Stimulated activated memory B cell treated with anti-CD40 and anti-IgM and Interleukin-4, amounts not matched to agents 10 μg/mL and 1 μg/mL and 100 μg/mL, for 72 hours (primary cell): Measurements from ENCODE around the gene GOLGA6L7.

Experiments used
- ATAC-seq: fragments of 150-1000 bp; cut with Tn5 transposase; 2 replicates; pipeline ENCODE4 v1.10.0; 2021
- H3K27ac Mint-ChIP-seq: one replicate; pipeline ENCODE4 v1.8.0; 2022; ENCODE audit warnings: mild to moderate bottlenecking, mixed read lengths
- H3K27me3 Mint-ChIP-seq: one replicate; pipeline ENCODE4 v1.8.0; 2022; ENCODE audit warnings: mixed read lengths
- H3K36me3 Mint-ChIP-seq: one replicate; pipeline ENCODE4 v1.8.0; 2022; ENCODE audit warnings: mixed read lengths
- H3K4me1 Mint-ChIP-seq: one replicate; pipeline ENCODE4 v1.8.0; 2022; ENCODE audit warnings: mixed read lengths
- H3K4me3 Mint-ChIP-seq: one replicate; pipeline ENCODE4 v1.8.0; 2022; ENCODE audit warnings: mild to moderate bottlenecking, moderate library complexity, mixed read lengths
- H3K9me3 Mint-ChIP-seq: one replicate; pipeline ENCODE4 v1.8.0; 2022; ENCODE audit warnings: mixed read lengths

GOLGA6L7 gene

DNA sequence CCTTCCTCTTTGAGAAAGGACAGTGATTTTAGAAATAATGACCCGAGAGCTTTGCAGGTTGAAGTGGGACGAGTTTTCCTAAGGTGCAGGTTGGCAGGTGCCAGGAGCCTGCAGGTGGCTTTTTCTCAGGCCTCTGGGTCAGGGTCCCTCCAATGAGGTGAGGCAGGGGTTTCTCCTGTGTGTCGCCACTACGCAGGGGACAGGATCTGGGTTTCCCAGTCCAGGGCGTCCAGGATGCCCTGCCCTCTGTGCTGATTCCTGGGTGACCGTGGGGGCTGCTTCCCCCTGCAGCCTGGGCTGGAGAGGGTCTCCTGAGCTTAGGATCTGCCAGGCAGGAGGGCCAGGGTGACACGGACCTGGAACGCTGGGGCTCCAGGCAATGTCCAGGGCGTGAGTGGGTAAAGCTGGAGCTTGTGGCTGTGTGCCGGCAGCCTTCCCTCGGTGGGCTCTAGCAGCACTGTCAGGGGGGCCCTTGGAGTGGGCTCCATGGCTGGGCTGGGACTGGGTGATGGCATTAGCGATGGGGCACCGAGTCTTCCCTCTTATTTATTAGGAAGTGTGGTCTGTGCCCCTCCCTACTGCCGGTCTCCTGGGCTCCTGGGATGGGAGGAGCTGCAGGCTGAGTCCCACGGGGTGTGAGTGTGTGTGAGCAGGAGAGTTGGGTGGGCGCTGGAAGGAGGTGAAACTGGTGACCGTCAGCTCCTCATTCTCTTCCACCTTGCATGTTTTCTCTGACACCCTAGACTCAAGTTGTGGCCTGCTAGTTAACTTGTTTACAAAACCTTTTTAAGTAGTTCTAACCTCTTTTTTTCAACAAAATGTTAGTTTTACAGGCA lies 39.1 kb upstream of the GOLGA6L7 start:
- no peak overlapping the region for H3K4me3 Mint-ChIP-seq
- no peaks in the 10 kb centered on the region for H3K9me3 Mint-ChIP-seq
- H3K4me1 Mint-ChIP-seq = no peaks in the 10 kb centered on the region
- no peak overlapping the region for H3K27ac Mint-ChIP-seq
- peaks cover 29% of the 10 kb centered on the region for H3K27me3 Mint-ChIP-seq
- no peak for ATAC-seq
- H3K36me3 Mint-ChIP-seq = no peaks in the 10 kb centered on the region

GRCh38 chr15:28886431-28887338 lies 38.2 kb upstream of the GOLGA6L7 start:
- Mint-ChIP-seq H3K4me3 (no peak overlapping the region), H3K9me3 (no peaks in the 10 kb centered on the region), H3K27ac (no peak overlapping the region), H3K27me3 (peaks cover 29% of the 10 kb centered on the region), H3K36me3 (no peaks in the 10 kb centered on the region), H3K4me1 (no peaks in the 10 kb centered on the region)
- ATAC-seq = no peak

- H3K9me3 Mint-ChIP-seq = no peaks in the 10 kb centered on the region
- peaks cover 29% of the 10 kb centered on the region for H3K27me3 Mint-ChIP-seq
- H3K4me3 Mint-ChIP-seq = no peak within 1 kb of the TSS
- ATAC-seq = no peak
- H3K4me1 Mint-ChIP-seq = no peaks in the 10 kb centered on the region
- no peak within 1 kb of the TSS for H3K27ac Mint-ChIP-seq
- H3K36me3 Mint-ChIP-seq = no peaks in the 10 kb centered on the region
Observed at GRCh38 chr15:28885630-28886430, 37.4 kb upstream of the GOLGA6L7 start, which contains the start of gene APBA2. Gene APBA2, plus strand, starts transcription at chr15:28885974. Its CDS starts 167,911 bp downstream, at chr15:29053885.

GRCh38 chr15:28885128-28885629 lies 36.7 kb upstream of the GOLGA6L7 start:
- no peaks in the 10 kb centered on the region for H3K36me3 Mint-ChIP-seq
- no peaks in the 10 kb centered on the region for H3K4me1 Mint-ChIP-seq
- no peak overlapping the region for H3K4me3 Mint-ChIP-seq
- no peak for ATAC-seq
- H3K27me3 Mint-ChIP-seq = peaks cover 29% of the 10 kb centered on the region
- no peaks in the 10 kb centered on the region for H3K9me3 Mint-ChIP-seq
- no peak overlapping the region for H3K27ac Mint-ChIP-seq

- Mint-ChIP-seq H3K27me3 (peaks cover 29% of the 10 kb centered on the region), H3K27ac (no peak overlapping the region), H3K4me3 (no peak overlapping the region), H3K9me3 (no peaks in the 10 kb centered on the region), H3K36me3 (no peaks in the 10 kb centered on the region), H3K4me1 (no peaks in the 10 kb centered on the region)
- no peak for ATAC-seq
Observed at GRCh38 chr15:28884151-28884940, 35.9 kb upstream of the GOLGA6L7 start.

- H3K27ac Mint-ChIP-seq = no peak overlapping the region
- H3K4me1 Mint-ChIP-seq = no peaks in the 10 kb centered on the region
- ATAC-seq = no peak
- H3K27me3 Mint-ChIP-seq = peaks cover 9% of the 10 kb centered on the region
- H3K4me3 Mint-ChIP-seq = no peak overlapping the region
- no peaks in the 10 kb centered on the region for H3K9me3 Mint-ChIP-seq
- H3K36me3 Mint-ChIP-seq = no peaks in the 10 kb centered on the region
Observed at GRCh38 chr15:28881600-28881999, 33.2 kb upstream of the GOLGA6L7 start.

- Mint-ChIP-seq H3K36me3 (no peaks in the 10 kb centered on the region), H3K4me1 (no peaks in the 10 kb centered on the region), H3K27ac (no peak overlapping the region), H3K9me3 (no peaks in the 10 kb centered on the region), H3K4me3 (no peak overlapping the region), H3K27me3 (peaks cover 9% of the 10 kb centered on the region)
- no peak for ATAC-seq
Observed at GRCh38 chr15:28881170-28881569, 32.7 kb upstream of the GOLGA6L7 start.

DNA sequence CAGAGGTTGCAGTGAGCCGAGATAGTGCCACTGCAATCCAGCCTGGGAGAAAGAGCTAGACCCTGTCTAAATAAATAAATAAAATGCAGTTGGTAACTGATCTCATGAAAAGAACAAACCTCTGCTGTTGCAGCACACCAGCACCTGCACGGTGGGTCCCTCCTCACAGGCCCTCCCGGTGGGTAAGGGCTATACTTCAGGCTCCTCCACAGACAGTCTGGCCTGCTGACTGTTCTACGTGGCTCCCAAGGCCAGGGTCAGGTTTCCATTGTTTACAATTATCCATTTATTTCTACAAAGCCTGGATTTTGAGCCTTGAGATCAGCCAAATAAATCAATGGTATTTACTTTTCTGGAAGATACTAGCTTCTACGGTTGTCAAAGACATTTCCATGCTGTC lies 32.2 kb upstream of the GOLGA6L7 start:
- ATAC-seq = no peak
- no peak overlapping the region for H3K4me3 Mint-ChIP-seq

DNA sequence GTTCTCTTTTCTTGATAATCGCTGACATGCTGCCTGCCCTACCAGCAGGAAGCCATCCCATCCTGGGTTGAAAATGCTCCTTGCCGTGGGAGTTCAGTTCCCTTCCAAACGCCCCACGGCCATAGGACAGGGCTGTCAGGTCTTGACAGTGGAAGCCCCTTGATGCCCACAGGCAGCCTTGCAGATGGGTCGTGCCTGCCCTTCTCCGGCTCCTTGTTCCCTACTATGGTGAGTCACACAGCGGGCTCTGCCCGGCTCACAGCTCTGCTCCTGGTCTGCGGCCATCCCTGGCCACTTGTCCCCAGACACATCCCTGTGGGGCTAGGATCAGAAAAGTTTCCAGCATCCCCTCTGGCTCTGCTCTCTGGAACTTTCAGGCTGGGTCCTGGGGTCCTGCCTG lies 31.1 kb upstream of the GOLGA6L7 start:
- Mint-ChIP-seq H3K27me3 (peaks cover 1% of the 10 kb centered on the region), H3K27ac (no peak overlapping the region), H3K4me3 (no peak overlapping the region), H3K9me3 (no peaks in the 10 kb centered on the region), H3K36me3 (no peaks in the 10 kb centered on the region), H3K4me1 (no peaks in the 10 kb centered on the region)
- no peak for ATAC-seq

More for the DNA sequence above, 32.2 kb upstream of the GOLGA6L7 start:
- Mint-ChIP-seq H3K27ac (no peak overlapping the region), H3K9me3 (no peaks in the 10 kb centered on the region), H3K27me3 (peaks cover 9% of the 10 kb centered on the region), H3K36me3 (no peaks in the 10 kb centered on the region), H3K4me1 (no peaks in the 10 kb centered on the region)

DNA sequence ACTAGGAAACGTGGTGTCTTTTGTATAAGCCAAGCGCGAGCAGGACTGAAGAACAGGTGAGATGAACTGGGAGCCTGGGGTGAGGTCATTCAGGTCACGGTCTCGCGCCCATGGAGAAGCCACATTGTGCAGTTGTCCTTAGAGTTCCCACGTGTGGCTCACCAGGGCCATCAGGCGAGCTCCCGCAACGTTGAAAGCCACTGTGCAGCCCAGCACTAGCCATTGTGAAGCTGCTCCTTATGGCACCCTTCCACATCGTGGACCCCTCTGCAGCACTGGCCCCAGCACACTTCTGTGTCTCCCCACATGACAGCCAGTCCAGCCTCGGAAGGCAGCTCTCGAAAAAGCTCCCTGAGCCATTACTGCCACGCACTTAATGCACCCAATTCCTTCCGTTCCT lies 29.8 kb upstream of the GOLGA6L7 start:
- no peaks in the 10 kb centered on the region for H3K4me1 Mint-ChIP-seq
- ATAC-seq = no peak
- no peak overlapping the region for H3K4me3 Mint-ChIP-seq
- no peaks in the 10 kb centered on the region for H3K36me3 Mint-ChIP-seq
- H3K27me3 Mint-ChIP-seq = no peaks in the 10 kb centered on the region
- no peaks in the 10 kb centered on the region for H3K9me3 Mint-ChIP-seq
- H3K27ac Mint-ChIP-seq = no peak overlapping the region

GRCh38 chr15:28876845-28877185 lies 28.4 kb upstream of the GOLGA6L7 start:
- no peaks in the 10 kb centered on the region for H3K36me3 Mint-ChIP-seq
- H3K27ac Mint-ChIP-seq = no peak overlapping the region
- H3K4me1 Mint-ChIP-seq = no peaks in the 10 kb centered on the region
- no peak for ATAC-seq
- no peaks in the 10 kb centered on the region for H3K27me3 Mint-ChIP-seq
- no peak overlapping the region for H3K4me3 Mint-ChIP-seq
- no peaks in the 10 kb centered on the region for H3K9me3 Mint-ChIP-seq

DNA sequence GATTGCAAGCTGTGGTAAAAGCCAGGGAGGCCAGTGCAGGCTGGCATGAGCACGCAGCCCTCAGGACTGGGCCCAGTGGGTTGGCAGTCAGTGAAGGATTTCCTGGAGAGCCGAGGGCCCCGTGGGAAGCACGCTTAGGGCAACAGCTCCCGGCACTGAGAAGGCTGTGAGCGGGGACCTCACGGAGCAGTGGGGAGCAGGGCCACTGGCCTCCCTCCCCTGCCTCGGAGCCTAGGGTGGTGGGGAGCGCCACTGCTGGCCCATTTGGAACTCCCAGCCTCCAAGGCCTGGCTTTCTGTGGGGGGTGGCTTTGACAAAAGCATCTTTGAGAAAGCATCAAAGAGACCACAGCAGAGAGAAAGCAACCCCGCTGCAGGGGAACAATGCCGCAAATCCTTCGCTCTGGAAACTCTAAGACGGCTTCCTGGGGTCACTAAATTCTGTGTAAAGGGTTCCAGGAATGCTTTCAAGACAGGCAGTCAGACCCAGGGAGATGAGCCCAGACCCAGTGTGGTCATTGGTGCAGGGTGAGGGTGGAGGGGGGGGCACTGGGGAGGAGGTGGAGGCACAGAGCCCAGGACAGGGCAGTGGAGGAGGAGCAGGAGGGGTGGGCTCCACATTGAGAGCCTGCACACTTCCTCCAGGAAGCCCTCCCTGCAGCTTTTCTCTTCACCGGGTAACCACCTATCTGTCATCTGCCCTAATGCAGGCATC lies 27.8 kb upstream of the GOLGA6L7 start:
- no peaks in the 10 kb centered on the region for H3K4me1 Mint-ChIP-seq
- H3K9me3 Mint-ChIP-seq = no peaks in the 10 kb centered on the region
- no peak overlapping the region for H3K4me3 Mint-ChIP-seq
- no peaks in the 10 kb centered on the region for H3K27me3 Mint-ChIP-seq
- ATAC-seq = no peak
- no peak overlapping the region for H3K27ac Mint-ChIP-seq
- H3K36me3 Mint-ChIP-seq = no peaks in the 10 kb centered on the region

- Mint-ChIP-seq H3K27ac (no peak overlapping the region), H3K27me3 (no peaks in the 10 kb centered on the region), H3K4me3 (no peak overlapping the region), H3K9me3 (no peaks in the 10 kb centered on the region), H3K36me3 (no peaks in the 10 kb centered on the region), H3K4me1 (no peaks in the 10 kb centered on the region)
- ATAC-seq = no peak
Observed at GRCh38 chr15:28875461-28876000, 27.1 kb upstream of the GOLGA6L7 start.
